HTERT RPE-1 (cell line): ENCODE measurements around the gene S100A6.

Experiments
- in situ Hi-C: fragments of 300-500 bp; cut with MboI; formaldehyde crosslinking; loops from 4 replicates; pipeline ENCODE4 v1.14.3; 2020; ENCODE audit warnings: low sequenced_read_pairs

Gene S100A6

DNA sequence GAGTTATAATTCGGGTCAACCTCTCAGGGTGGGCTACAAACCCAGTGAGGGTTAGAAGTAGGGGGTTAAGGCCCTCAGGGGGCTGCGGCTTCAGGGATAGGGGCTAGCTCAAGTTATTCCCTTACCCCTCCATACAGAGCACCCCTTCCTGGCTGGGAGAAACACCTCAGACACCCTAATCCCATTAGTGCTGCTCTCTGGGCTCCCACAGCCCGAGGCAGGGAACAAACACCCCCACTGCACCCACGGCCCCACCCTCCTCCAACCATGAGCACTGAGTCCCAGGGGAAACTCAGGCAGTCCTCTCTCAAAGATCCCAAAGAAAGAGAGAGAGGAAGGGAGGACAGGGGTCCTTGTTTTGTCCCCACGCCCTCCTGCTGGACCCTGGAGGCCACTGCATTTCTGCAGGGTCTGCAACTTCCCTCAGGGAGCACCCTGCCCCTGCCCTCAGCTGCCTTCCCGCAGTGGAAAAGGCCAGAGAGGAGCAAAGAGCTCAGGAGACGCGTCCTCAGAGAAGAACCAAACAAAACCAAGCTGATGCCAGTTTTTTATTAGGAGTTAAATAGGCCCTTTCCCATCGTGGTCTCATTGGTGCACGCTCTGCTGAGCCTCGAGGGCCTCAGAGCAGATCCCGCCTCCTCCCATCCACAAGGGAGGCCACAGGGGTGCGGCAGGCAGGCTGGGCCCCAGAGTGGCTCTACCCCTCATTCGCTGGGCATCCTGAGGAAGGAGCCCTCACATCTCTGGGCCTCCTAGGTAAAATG lies 11.2 kb upstream of the S100A6 start:
- in situ Hi-C loops, result no loop called here

DNA sequence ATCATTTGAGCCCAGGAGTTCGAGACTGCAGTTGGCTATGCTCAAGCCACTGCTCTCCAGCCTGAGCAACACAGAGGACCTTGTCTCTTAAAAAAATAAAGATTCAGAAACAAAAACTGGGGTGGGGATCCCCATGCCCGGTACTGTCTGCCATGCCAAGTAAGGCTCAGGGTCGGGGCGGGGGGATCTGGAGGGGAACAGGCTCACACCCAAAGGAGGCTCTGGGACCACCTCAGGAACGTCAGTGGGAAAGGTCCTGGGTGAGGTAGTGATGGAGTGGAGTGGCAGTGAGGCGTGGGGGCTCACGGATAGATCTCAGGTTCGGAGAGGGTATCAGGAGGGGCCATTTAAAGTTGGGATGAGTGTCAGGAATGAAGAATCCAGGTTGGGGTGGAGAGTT lies 10.6 kb upstream of the S100A6 start:
- in situ Hi-C loops, result no loop called here

DNA sequence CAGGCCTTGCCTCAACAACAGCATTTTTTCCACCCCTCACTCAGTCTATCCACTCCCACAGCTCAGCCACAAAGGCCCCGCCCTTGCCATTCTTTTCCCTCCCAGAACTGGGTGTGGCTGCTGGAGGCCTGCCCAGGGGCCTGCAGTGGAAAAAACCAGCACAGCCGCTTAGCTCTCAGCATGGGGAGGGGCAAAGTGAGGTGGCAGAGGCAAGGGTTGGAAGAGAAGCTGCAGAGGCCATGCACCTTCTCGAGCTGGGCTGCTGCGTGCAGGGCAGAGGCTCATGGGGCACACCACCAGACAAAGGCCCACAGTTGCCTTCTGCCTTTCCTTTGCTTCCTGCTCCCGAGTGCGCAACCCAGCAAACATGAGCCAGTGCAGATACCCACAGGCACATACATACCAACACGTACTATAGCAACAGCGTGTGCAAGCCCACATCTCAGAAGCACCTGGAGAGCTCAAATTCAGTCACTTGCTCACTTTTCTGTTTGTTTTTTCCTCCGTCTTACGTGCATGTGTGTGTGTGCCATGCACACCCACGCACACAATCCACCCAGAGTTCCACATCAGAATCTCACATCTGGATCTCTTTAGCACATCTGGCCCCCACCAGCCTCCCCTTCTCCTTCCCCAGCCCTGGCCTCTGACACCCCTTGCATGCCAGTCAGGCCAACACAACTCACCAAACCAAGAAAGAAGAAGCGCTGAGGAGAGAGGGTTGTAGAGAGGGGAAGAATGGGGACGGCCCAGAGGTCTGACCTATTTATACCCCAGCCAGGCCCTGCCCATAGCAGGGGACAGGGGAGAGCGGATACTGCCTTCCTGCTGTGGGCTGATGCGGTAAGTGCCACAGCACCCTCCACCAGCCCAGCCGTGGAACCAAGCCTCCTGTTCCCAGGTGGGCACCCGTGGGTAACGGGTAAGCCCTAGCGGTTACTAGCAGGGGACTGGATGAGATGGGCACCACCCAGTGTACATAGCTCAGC lies 9.6 kb upstream of the S100A6 start, which contains the start of gene S100A4:
Gene S100A4 (minus strand): TSS at position 740 of the 989 bp plus-strand sequence. CDS start 1,012 bp downstream, outside the sequence.
- in situ Hi-C loops, result no loop called here

DNA sequence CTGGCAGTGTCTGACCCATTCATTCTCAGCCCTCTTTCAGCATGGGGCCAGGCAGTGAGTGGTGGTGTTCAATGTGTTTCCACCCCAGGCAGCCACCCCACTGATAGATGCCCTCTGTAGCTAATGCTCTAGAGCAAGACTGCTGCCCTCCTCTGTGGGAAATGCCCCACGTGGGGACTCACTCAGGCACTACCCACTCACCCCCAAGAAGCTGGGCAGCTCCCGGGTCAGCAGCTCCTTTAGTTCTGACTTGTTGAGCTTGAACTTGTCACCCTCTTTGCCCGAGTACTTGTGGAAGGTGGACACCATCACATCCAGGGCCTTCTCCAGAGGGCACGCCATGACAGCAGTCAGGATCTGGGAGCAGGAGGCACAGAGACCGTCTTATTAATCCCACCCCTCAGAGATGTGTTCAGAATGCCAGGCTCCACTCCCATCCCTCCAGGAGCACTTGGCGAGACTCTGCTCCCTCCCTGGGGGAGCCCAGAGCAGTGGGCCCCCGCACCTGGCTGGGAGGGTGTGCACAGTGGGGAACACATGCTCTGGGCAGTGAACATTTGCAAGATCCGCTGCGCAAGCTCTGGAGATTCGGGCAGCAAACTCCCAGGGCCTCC lies 8.8 kb upstream of the S100A6 start:
- in situ Hi-C loops, result no loop called here

DNA sequence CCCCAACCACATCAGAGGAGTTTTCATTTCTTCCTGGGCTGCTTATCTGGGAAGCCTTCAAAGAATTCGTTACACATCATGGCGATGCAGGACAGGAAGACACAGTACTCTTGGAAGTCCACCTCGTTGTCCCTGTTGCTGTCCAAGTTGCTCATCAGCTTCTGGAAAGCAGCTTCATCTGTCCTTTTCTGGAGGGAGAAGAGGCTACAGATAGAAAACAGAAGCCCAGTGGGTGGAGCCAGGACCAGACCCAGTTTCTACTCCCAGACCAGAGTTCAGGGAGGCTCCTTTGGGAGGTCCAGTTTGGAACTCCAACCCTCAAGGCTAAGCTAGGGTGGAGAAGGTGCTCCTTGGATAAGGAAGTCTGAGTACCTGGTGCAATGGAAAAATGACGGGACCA lies 7.9 kb upstream of the S100A6 start:
- in situ Hi-C loops, result no loop called here

DNA sequence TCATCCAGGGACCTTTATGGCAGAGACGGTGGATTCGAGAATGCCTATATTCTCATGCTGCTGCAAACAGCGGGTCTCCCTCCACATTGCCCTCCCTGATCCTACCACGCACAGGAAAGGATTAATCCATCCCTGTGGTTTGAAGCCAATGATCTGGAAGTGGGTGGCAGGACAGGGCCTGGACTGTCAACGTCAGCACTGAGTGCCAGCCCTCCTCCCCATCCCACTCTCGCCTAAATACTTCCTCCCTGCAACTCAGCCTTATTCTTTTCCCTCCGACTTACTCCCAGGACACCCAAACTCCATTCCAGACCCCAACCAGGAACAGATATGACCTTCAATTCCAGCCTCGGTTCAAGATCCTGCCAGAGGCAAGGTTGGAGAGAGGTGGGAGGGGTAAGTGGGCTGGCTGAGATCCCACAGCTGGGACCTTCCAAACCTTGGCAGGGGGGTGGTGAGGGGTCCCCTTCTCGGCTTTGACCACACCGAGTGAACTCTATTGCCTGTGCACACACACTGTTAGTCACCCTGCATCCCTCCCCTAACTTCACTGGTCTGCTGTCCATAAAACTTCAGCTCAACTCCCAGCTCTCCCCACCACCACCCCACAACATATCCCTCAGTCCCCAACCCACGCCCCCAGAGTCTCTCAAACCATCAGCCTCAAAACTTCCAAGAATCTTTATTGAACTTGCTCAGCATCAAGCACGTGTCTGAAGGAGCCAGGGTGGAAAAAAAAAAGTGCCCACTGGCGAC lies 7.3 kb upstream of the S100A6 start:
- in situ Hi-C loops, result no loop called here

DNA sequence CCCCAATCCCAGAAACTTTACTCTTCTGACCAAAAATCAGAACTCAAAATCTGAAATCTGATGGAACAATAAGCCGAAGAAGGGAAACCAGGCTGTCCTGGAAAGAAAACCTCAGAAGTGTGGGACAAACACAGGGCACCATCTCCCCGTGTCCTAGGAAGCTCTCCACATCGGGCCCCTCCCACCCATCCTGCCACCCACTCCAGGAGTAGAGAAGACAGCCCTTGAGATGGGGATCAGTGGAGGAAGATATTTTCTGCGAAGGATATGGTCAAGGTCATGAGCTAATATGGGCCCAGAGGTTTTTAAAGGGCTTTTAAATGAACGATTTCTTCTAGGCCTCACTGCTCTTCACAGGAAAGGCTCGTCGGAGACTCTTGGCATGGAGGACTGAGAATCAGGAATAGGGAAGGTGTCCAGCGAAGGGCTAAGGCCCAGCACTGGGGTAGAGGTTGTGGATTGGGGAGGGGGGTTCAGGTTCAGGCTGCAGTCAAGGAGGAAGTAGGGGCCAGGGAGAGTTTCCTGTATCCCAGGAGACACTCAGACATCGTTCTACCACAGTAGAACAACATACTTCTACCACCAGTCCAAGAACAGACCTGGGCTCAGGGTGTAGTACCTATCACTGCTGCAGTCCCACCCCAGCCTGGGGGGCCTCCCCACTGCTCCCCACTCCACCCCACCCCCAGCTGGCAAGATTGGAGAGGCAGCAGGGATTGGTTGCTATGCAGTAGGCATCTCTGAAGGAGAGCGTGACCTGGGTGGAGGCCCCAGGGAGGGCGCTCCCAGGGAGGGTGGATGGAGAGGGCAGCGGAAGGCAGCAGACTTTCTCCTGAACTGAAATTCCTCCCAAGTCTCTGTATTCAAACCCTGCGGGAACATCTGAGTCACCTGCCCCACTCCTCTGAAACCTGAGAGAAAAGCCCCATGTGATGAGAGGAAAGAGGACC lies 6.1 kb upstream of the S100A6 start:
- in situ Hi-C loops, result no loop called here

DNA sequence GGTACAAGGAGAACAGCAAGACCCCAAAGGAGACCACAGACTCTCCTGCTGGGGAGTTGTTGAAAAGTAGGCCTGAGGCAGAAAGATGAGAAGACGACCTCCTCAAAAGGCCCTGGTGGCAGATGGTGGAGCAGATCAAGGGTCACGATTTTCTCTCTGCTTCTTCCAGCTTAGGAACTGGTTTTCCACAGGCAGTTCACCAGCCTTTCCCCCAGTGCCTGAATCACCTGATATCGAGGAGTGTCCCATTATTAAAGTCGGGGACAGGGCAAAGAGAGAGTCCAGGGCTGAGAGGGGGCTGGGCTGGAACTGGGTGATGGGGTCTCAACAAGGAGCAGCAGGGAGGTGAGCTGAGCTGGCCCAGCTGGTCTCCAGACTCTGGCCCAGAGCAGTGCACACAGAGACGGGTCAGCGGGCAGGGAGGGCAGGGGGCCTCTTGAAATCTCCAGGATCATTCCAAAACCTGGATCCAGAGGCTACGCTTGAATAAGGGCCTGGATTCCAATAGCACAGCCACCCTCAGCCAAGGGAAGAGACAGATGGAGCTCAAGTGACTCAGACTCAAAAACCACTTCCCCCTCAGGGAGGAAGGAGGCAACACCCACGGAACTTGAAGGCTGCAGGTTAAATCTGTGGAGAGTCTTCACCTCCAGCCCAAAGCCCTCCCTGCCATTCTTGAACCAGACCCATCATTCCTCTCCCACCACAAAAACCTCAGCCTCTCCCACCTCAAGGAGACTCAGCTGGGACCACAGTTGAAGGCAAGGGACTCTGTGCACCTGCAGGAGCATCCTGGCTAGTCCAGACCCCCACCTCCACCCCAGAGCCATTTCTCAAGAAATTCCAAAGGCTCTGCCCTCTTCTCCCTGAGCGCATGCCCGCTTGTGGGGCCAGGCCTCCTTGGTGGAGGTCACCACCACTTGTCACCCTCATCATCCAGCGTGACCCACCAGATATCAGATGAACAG lies 4.9 kb upstream of the S100A6 start, which contains the start of gene S100A5:
Gene S100A5 (minus strand): TSS at position 541 of the 968 bp plus-strand sequence. CDS start 743 bp downstream, outside the sequence.
- in situ Hi-C loops, result no loop called here

DNA sequence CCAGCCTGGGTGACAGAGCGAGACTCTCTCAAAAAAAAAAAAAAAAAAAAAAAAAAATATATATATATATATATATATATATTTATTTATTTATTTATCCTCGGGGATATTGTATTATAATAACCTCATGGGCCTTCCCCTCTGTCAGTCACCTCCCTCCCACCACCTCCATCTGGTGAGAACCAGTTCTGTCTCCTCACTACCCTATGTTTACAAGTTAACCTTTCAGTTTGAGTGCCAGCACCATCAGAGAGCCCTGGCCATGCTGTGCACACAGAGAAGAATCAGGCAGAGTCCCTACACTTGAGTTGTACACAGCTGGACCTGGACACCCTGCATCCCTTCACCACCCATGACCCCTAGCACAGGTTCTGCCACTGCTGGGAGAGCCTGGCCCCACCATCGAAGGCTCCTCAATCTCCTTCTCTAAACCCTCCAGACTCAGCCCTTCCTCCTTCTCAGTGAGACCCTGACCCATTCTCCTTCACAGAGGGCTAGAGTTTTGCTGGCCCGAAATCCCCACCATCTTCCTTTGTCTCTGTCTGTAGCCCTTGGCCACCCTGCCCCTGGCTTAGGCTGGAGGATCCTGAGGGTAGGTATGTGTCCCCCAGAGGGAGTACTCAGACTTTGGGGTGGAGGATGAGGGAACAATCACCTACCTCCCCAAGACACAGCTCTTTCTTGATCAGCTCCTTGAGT lies 3.8 kb upstream of the S100A6 start:
- in situ Hi-C loops, result no loop called here

DNA sequence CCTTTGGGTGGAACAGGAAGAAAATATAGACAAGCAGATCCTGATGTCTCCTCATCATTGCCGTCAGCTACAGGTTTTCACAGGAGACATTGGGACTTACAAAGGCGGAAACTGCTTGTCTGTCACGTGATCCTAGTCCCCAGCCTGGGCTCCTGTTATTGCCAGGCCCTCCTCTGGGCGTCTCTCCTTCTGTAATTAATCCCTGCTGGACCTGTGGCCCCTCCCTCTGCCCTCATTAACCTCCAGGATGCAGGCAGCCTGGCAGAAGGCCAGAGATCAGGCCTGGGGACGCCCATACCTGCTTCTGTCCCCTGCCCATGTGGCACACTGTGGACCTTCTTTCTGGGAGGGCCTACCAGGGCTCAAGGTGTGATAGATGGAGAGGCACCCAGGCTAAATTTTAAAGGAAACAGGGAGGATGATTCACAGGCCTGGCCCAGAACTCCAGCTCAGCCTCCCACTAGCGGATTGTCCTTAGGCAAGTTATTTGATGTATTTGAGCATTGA lies 2.6 kb upstream of the S100A6 start:
- in situ Hi-C loops, result no loop called here

DNA sequence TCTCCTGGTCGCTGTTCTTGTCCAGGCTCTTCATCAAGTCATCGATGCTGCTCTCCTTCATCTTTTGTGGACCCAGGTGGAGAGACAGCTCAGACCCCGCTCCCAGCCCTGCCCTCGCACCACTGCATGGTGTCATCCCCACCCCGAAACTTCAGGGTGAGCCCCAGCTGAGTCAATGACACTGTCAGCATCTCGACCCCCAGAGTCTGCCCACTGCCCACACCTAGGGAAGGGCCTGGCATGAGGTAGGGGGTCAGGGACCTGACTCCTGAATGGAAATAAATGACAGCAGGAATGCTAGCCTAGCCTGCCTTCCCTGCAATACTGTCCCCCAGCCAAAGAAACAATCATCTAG lies 1.6 kb upstream of the S100A6 start:
- in situ Hi-C loops, result no loop called here

DNA sequence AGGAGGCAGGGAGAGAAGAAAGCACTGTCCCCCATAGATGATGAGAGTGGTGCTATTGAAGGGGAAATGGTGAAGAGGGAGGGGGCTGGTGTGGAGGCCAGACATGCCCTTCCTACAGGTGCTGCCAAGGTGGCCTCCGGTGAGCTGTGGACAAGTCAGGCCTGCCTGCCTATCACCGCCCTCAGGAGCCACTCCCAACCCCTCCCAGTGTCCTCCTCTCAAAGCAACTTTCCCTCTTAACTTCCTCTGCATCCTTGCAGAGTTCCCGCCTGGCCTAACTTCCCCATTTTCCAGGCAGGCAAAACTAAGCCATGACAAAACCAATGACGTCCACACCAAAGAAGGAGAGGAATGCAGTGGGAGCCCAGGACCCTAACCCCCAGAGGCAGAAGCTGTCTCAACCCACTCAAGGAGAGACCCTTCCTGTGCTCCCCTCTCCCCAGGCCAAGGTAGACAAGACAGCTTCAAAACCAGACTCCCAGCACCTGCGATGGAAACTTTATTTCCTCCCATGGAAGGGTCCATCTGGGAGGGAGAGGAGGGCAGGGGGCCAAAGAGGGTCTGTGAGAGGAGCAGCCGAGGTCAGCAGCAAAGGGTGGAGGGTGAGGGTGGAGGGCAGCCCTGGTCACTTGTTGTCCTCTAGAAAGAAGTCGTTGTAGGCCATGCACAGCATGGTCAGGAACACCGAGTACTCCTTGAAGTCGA lies 1.0 kb upstream of the S100A6 start:
- in situ Hi-C loops, result no loop called here

DNA sequence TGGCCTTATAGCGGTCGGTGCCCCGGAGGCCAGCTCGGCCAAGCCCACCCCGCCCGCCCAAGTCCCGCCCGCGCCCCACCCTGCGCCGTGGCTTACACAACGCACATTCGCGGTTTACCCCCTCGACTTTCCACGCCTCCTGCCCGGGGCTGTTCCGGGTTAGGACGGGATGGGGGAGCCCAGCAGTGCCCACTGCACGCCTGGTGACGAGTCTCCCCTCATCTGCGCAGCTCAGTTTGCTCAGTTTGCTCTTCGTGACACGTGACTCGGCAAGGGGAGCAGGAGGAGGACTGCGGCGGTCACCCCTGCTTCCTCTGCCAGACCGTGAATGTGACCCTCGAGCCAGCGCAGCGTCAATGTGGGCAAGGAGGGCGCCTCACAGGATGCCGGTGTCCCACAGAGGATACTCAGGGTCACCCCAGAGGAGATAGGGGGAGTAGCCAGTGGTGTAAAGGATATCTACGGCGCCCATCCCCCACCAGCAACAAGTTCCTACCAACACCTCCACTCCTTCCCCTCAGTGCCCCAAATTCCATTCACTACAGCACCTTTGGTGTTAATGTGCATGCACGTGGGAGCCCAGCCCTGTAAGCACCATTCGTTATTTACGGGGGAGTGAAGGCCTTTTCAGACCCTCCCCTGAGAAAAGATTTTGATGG lies 350 bp upstream of the S100A6 start:
- in situ Hi-C loops, result no loop called here

DNA sequence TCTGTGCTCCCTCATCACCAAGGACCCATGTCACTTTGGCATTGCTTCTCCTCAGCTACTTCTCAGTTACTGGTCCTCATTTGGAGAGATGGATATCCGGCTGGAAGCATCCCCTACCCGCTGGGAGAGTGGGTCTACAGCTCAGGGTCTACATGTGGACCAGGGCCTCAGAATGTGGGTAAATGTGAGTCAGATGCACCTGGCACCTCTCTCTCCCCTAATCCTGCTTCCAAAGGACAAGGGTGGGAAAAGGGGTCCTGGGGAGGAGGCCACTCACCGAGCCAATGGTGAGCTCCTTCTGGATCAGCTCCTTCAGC lies 908 bp downstream of the S100A6 start:
- in situ Hi-C loops, result no loop called here

DNA sequence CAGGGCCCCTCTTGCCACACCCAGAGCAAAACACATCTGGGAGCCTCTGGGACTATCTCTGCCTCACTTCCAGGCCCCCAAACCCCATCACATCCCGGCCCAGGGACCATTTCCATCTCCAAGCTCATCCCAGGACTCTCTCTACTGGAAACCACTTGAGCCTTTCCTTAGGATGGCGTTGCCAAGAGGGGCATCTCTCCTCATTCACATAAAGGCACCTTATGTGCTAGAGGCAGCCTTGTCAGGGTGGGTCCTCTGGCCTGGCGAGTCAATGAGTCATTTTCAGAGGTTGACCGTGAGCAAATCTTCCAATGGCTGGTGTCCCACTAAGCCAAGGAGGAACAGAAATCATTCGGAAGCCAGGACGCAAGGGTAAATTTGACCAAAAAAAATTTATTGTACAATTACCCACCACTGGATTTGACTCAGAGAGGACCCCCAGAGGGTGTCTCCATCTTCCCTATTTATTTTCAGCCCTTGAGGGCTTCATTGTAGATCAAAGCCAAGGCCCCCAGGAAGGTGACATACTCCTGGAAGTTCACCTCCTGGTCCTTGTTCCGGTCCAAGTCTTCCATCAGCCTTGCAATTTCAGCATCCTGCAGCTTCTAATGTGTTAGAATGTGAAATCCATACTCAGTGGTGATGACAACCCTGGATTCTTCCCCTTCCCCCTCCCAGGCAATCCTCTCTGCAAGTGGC lies 1.4 kb downstream of the S100A6 start:
- in situ Hi-C loops, result no loop called here

DNA sequence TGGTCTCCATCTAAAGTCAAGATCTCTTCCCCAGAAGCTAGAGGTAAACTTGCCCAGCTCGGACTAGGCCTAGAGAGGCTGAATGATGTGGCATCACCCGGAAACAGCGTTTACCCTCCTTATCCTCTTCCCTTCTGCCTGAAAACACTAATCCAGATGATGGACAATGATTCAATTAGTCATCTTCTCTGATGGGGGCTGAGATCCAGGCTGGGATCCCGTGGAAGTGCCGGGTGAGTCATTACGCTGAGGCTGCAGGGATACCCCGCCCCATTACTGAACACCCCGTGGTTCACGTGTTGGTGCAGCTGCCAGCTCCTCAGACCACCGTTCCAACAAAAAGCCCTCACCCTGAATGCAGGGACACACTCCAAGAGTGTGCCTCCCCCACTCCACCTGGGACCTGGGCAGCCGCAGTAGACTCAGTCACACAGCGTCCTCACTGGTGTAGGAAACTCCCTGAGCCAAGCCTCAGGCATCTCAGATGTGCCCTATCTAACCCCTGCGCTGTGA lies 2.0 kb downstream of the S100A6 start:
- in situ Hi-C loops, result no loop called here
